Esophagus (tissue), 2 donors: ENCODE results near the gene FBXO31. TPM values are rescaled to one million over a fixed set of nuclear protein-coding genes. Genes with fewer than 3 reads are reported as not detected.

Experiments used
- H3K27ac ChIP-seq, 2 donors: one replicate each; pipeline ENCODE4 v1.5.1; 2013; ENCODE audit warnings: low read depth in 2 of 2, mild to moderate bottlenecking in 2 of 2, inconsistent platforms in 1 of 2, low read length in 1 of 2, moderate library complexity in 1 of 2
- H3K27me3 ChIP-seq, 2 donors: one replicate each; pipeline ENCODE4 v1.6.1; 2013; ENCODE audit warnings: low read length in 2 of 2, control low read depth in 1 of 2, mild to moderate bottlenecking in 1 of 2; ENCODE audit not compliant: insufficient read depth in 2 of 2, control insufficient read depth in 1 of 2
- H3K36me3 ChIP-seq, 2 donors: one replicate each; pipeline ENCODE4 v1.6.1; 2013; ENCODE audit warnings: low read length in 1 of 2; ENCODE audit not compliant: control insufficient read depth in 2 of 2, insufficient read depth in 2 of 2
- H3K4me1 ChIP-seq, 2 donors: one replicate each; pipeline ENCODE4 v1.6.1; 2013; ENCODE audit warnings: low read length in 1 of 2; ENCODE audit not compliant: control insufficient read depth in 2 of 2, insufficient read depth in 2 of 2
- H3K4me3 ChIP-seq, 2 donors: one replicate each; pipeline ENCODE4 v1.5.1; 2013; ENCODE audit warnings: low read length in 2 of 2, mild to moderate bottlenecking in 2 of 2, low read depth in 1 of 2, moderate library complexity in 1 of 2
- H3K9me3 ChIP-seq, 2 donors: one replicate each; pipeline ENCODE4 v1.6.1; 2013; ENCODE audit warnings: mild to moderate bottlenecking in 2 of 2, low read depth in 1 of 2, low read length in 1 of 2, moderate library complexity in 1 of 2; ENCODE audit not compliant: control insufficient read depth in 2 of 2, insufficient read depth in 1 of 2
- WGBS, 2 donors: extraction: QIAGEN DNeasy Blood & Tissue Kit; methylation state at CpG; one replicate each; pipeline ENCODE4 v1.1.7; 2013; 5-methylcytosine and 5-hydroxymethylcytosine counted together
- polyA plus RNA-seq, 2 donors: library from polyadenylated mRNA; stranded (reverse); fragments of 200-250 nt; gene quantifications; one replicate each; pipeline ENCODE4 v1.2.3, GENCODE V29; 2013
- donor health status: healthy with polysubstance abuse.
- donor health status: Bipolar disorder and iron deficiency.

Gene FBXO31
- polyA plus RNA-seq, 2 donors = 10.4 to 12.5 TPM

- 91 to 95% methylated on average over 5 of the region's 5 CpGs for WGBS, 2 donors
- H3K27me3 ChIP-seq = no peaks in the 10 kb centered on the region
- H3K4me1 ChIP-seq = peaks cover 0 to 6% of the 10 kb centered on the region in 2 donors
- H3K36me3 ChIP-seq = no peaks in the 10 kb centered on the region
- no peak overlapping the region for H3K4me3 ChIP-seq
- H3K27ac ChIP-seq = no peak overlapping the region
- no peaks in the 10 kb centered on the region for H3K9me3 ChIP-seq
Measured at GRCh38 chr16:87309620-87310525, 73.7 kb downstream of the FBXO31 start.

GRCh38 chr16:87308826-87309225 is 74.8 kb downstream of the FBXO31 start:
- H3K9me3 ChIP-seq = no peaks in the 10 kb centered on the region
- no peaks in the 10 kb centered on the region for H3K36me3 ChIP-seq
- 86 to 93% methylated on average over 4 of the region's 4 CpGs for WGBS, 2 donors
- no peaks in the 10 kb centered on the region for H3K27me3 ChIP-seq
- H3K27ac ChIP-seq = no peak overlapping the region
- no peak overlapping the region for H3K4me3 ChIP-seq
- H3K4me1 ChIP-seq = peaks cover 0 to 6% of the 10 kb centered on the region in 2 donors

GRCh38 chr16:87306516-87306915 is 77.1 kb downstream of the FBXO31 start:
- H3K4me1 ChIP-seq = peaks cover 0 to 6% of the 10 kb centered on the region in 2 donors
- H3K36me3 ChIP-seq = no peaks in the 10 kb centered on the region
- WGBS, 2 donors = 52 to 58% methylated on average over 3 of the region's 3 CpGs
- no peaks in the 10 kb centered on the region for H3K27me3 ChIP-seq
- no peak overlapping the region for H3K27ac ChIP-seq
- no peak overlapping the region for H3K4me3 ChIP-seq
- no peaks in the 10 kb centered on the region for H3K9me3 ChIP-seq

GRCh38 chr16:87305505-87306391 is 77.8 kb downstream of the FBXO31 start:
- Histone ChIP-seq H3K27me3 (no peaks in the 10 kb centered on the region), H3K9me3 (no peaks in the 10 kb centered on the region), H3K4me3 (no peak overlapping the region), H3K27ac (no peak overlapping the region), H3K4me1 (peaks cover 0 to 6% of the 10 kb centered on the region in 2 donors), H3K36me3 (no peaks in the 10 kb centered on the region)
- WGBS, 2 donors = 47 to 54% methylated on average over 30 of the region's 30 CpGs

GRCh38 chr16:87304951-87305350 is 78.6 kb downstream of the FBXO31 start:
- 70 to 73% methylated on average over 10 of the region's 10 CpGs for WGBS, 2 donors
- no peak overlapping the region for H3K27ac ChIP-seq

GRCh38 chr16:87303962-87304521 is 79.5 kb downstream of the FBXO31 start:
- no peak overlapping the region for H3K27ac ChIP-seq
- no peak overlapping the region for H3K4me3 ChIP-seq

More at GRCh38 chr16:87304951-87305350, 78.6 kb downstream of the FBXO31 start:
- H3K27me3 ChIP-seq = no peaks in the 10 kb centered on the region
- no peak overlapping the region for H3K4me3 ChIP-seq
- H3K9me3 ChIP-seq = no peaks in the 10 kb centered on the region
- H3K36me3 ChIP-seq = no peaks in the 10 kb centered on the region
- H3K4me1 ChIP-seq = peaks cover 0 to 5% of the 10 kb centered on the region in 2 donors

GRCh38 chr16:87303431-87303930 is 80.1 kb downstream of the FBXO31 start:
- WGBS, 2 donors = 85 to 86% methylated on average over 7 of the region's 7 CpGs
- Histone ChIP-seq H3K27me3 (no peaks in the 10 kb centered on the region), H3K27ac (no peak overlapping the region), H3K36me3 (peaks cover 0 to 3% of the 10 kb centered on the region in 2 donors), H3K9me3 (no peaks in the 10 kb centered on the region), H3K4me3 (no peak overlapping the region), H3K4me1 (peaks cover 0 to 4% of the 10 kb centered on the region in 2 donors)

More at GRCh38 chr16:87303962-87304521, 79.5 kb downstream of the FBXO31 start:
- Histone ChIP-seq H3K9me3 (no peaks in the 10 kb centered on the region), H3K36me3 (peaks cover 0 to under 1% of the 10 kb centered on the region in 2 donors), H3K4me1 (peaks cover 0 to 4% of the 10 kb centered on the region in 2 donors), H3K27me3 (no peaks in the 10 kb centered on the region)
- WGBS, 2 donors = 87 to 95% methylated on average over 4 of the region's 4 CpGs

- Histone ChIP-seq H3K4me1 (no peaks in the 10 kb centered on the region), H3K27ac (no peak overlapping the region), H3K27me3 (no peaks in the 10 kb centered on the region), H3K4me3 (no peak overlapping the region), H3K9me3 (no peaks in the 10 kb centered on the region), H3K36me3 (peaks cover 0 to 3% of the 10 kb centered on the region in 2 donors)
- WGBS, 2 donors = 85 to 89% methylated on average over 13 of the region's 13 CpGs
Measured at GRCh38 chr16:87298857-87299465, 84.6 kb downstream of the FBXO31 start.
